Caco-2 (cell line): Measurements from ENCODE around the gene S1PR1. TPM values are rescaled to one million over a fixed set of nuclear protein-coding genes. Genes with fewer than 3 reads are reported as not detected.

Source experiments
- BruUV-seq: library from RNA; stranded (reverse); fragments of 400-500 nt; replicated peaks from 2 replicates; lab custom pipeline; 2021; lab: Mats Ljungman, UMichigan
- CTCF ChIA-PET: fragments of 300-600 bp; sonication (Branson Sonifier 250); formaldehyde crosslinking; loops from one replicate; lab custom pipeline; 2022; ENCODE audit warnings: antibody characterized with exemption; lab: Charles Lee
- POLR2A ChIA-PET: fragments of 300-600 bp; sonication (Branson Sonifier 250); formaldehyde crosslinking; loops from one replicate; lab custom pipeline; 2022; ENCODE audit warnings: antibody characterized with exemption; lab: Charles Lee
- DNase-seq, 2 experiments: peaks; one replicate each; pipeline versions ENCODE4 v3.0.0 to v3.0.0-alpha.2; 2020 to 2022
- H3K27me3 ChIP-seq: replicated peaks from 2 replicates; pipeline ENCODE4 v1.6.0; 2011; ENCODE audit warnings: low read length; ENCODE audit not compliant: control insufficient read depth, insufficient read depth
- H3K36me3 ChIP-seq: 2 replicates; pipeline ENCODE4 v1.5.1; 2011; ENCODE audit warnings: low read length; ENCODE audit not compliant: control insufficient read depth, insufficient read depth
- H3K4me1 ChIP-seq: fragments of 250-450 bp; sonication (Bioruptor Pico); 2 replicates; pipeline ENCODE4 v1.5.1; 2020; ENCODE audit warnings: mild to moderate bottlenecking
- H3K4me3 ChIP-seq: 2 replicates; pipeline ENCODE4 v1.5.1; 2011; ENCODE audit warnings: low read depth, mild to moderate bottlenecking, control low read depth, low read length
- H3K9me3 ChIP-seq: fragments of 250-450 bp; sonication (Bioruptor Pico); 2 replicates; pipeline ENCODE4 v1.5.1; 2020; ENCODE audit warnings: mild to moderate bottlenecking, moderate library complexity
- H3K27ac Mint-ChIP-seq: one replicate; pipeline ENCODE4 v1.8.0; 2022; ENCODE audit warnings: mixed read lengths; ENCODE audit not compliant: unreplicated experiment
- H3K27me3 Mint-ChIP-seq: one replicate; pipeline ENCODE4 v1.8.0; 2022; ENCODE audit warnings: mixed read lengths; ENCODE audit not compliant: insufficient read depth, unreplicated experiment
- H3K36me3 Mint-ChIP-seq: one replicate; pipeline ENCODE4 v1.8.0; 2022; ENCODE audit warnings: mild to moderate bottlenecking, mixed read lengths; ENCODE audit not compliant: insufficient read depth, unreplicated experiment
- H3K4me1 Mint-ChIP-seq: one replicate; pipeline ENCODE4 v1.8.0; 2022; ENCODE audit warnings: low read depth, mixed read lengths; ENCODE audit not compliant: unreplicated experiment
- H3K4me3 Mint-ChIP-seq: one replicate; pipeline ENCODE4 v1.8.0; 2022; ENCODE audit warnings: mild to moderate bottlenecking, moderate library complexity, mixed read lengths; ENCODE audit not compliant: unreplicated experiment
- H3K9me3 Mint-ChIP-seq: one replicate; pipeline ENCODE4 v1.8.0; 2022; ENCODE audit warnings: mixed read lengths; ENCODE audit not compliant: unreplicated experiment
- CTCF ChIP-seq, 2 experiments: fragments of 200-600 bp in 1 of 2; IDR thresholded peaks; 1 replicate in 1 of 2; 2 replicates in 1 of 2; pipeline versions ENCODE4 v1.5.1 to v1.8.0; 2011 to 2022; ENCODE audit warnings: antibody characterized with exemption in 1 of 2, control low read depth in 1 of 2, inconsistent platforms in 1 of 2, low read depth in 1 of 2, low read length in 1 of 2, mild to moderate bottlenecking in 1 of 2, moderate library complexity in 1 of 2; ENCODE audit not compliant: insufficient read depth in 1 of 2, severe bottlenecking in 1 of 2, unreplicated experiment in 1 of 2
- intact Hi-C: fragments of 100-400 bp; cut with micrococcal nuclease; formaldehyde crosslinking; loops from one replicate; pipeline ENCODE4 v1.10.0; 2022; ENCODE audit not compliant: unreplicated experiment
- total RNA-seq: library from RNA; stranded (reverse); gene quantifications from 2 replicates; pipeline ENCODE4 v1.2.3, GENCODE V29; 2022

Gene S1PR1
- total RNA-seq, 1 experiment from 2014 or later, result not detected

GRCh38 chr1:101235696-101236515 lies 913 bp upstream of the S1PR1 start:
- BruUV-seq, result no TSS peak
- POLR2A ChIA-PET, result no interaction called here

GRCh38 chr1:101237229-101237837 lies 514 bp downstream of the S1PR1 start:
- H3K36me3 Mint-ChIP-seq, result no peaks in the 10 kb centered on the region
- no peak for DNase-seq
- peaks cover 25% of the 10 kb centered on the region for H3K27me3 Mint-ChIP-seq
- POLR2A ChIA-PET, result no interaction called here
- BruUV-seq, result no TSS peak
- H3K4me3 ChIP-seq, result no peak overlapping the region; the same call in 1 of the 2 replicates
- no peak for TF ChIP-seq CTCF (IDR thresholded peaks at IDR 0.05; ENCODE audit: insufficient read depth in 1 of 2, low read depth in 1 of 2, low read length in 1 of 2, severe bottlenecking in 1 of 2, unreplicated experiment in 1 of 2)
- peaks cover 12% of the 10 kb centered on the region for H3K4me1 Mint-ChIP-seq
- H3K4me3 Mint-ChIP-seq, result peak overlapping the region; percentile 71
- H3K27me3 ChIP-seq, result no peaks in the 10 kb centered on the region; the same call in 1 of the 2 replicates
- intact Hi-C loops, result loop anchor here (5.0 kb wide), 1 partner anchor 100 kb away; no protein-coding TSS in a partner anchor
- H3K27ac Mint-ChIP-seq, result peak overlapping the region; percentile 23
- no peaks in the 10 kb centered on the region for H3K9me3 ChIP-seq
- no peaks in the 10 kb centered on the region for H3K9me3 Mint-ChIP-seq
- CTCF ChIA-PET, result no interaction called here
- H3K4me1 ChIP-seq, result 0 out of 2 replicates have a peak, but pooled peaks cover 5% of the 10 kb centered on the region
- no peaks in the 10 kb centered on the region for H3K36me3 ChIP-seq

More at GRCh38 chr1:101235696-101236515, 913 bp upstream of the S1PR1 start:
- Mint-ChIP-seq H3K27ac (no peak overlapping the region), H3K9me3 (no peaks in the 10 kb centered on the region), H3K4me3 (peak overlapping the region; percentile 71), H3K27me3 (peaks cover 22% of the 10 kb centered on the region), H3K36me3 (no peaks in the 10 kb centered on the region), H3K4me1 (peaks cover 12% of the 10 kb centered on the region)
- no peaks in the 10 kb centered on the region; the same call in 1 of the 2 replicates for H3K27me3 ChIP-seq
- no peaks in the 10 kb centered on the region for H3K36me3 ChIP-seq
- TF ChIP-seq CTCF (IDR thresholded peaks at IDR 0.05; ENCODE audit: insufficient read depth in 1 of 2, low read depth in 1 of 2, low read length in 1 of 2, severe bottlenecking in 1 of 2, unreplicated experiment in 1 of 2), result no peak
- DNase-seq, result no peak
- H3K4me1 ChIP-seq, result 0 out of 2 replicates have a peak, but pooled peaks cover 5% of the 10 kb centered on the region
- H3K4me3 ChIP-seq, result peak overlapping the region; percentile 31
- intact Hi-C loops, result loop anchor here (5.0 kb wide), 1 partner anchor 99 kb away; no protein-coding TSS in a partner anchor
- CTCF ChIA-PET, result interaction anchor here (1.4 kb wide), 1 partner anchor 53 kb away, joined by 4 read pairs; no protein-coding TSS in a partner anchor
- H3K9me3 ChIP-seq, result no peaks in the 10 kb centered on the region

GRCh38 chr1:101238031-101238628 lies 1.3 kb downstream of the S1PR1 start:
- no peaks in the 10 kb centered on the region; the same call in 1 of the 2 replicates for H3K27me3 ChIP-seq
- H3K9me3 ChIP-seq, result no peaks in the 10 kb centered on the region
- H3K4me1 ChIP-seq, result 0 out of 2 replicates have a peak, but pooled peaks cover 5% of the 10 kb centered on the region
- Mint-ChIP-seq H3K36me3 (no peaks in the 10 kb centered on the region), H3K27ac (no peak overlapping the region), H3K4me3 (no peak overlapping the region), H3K9me3 (no peaks in the 10 kb centered on the region), H3K27me3 (peaks cover 23% of the 10 kb centered on the region), H3K4me1 (peaks cover 12% of the 10 kb centered on the region)
- DNase-seq, result no peak
- POLR2A ChIA-PET, result no interaction called here
- no TSS peak for BruUV-seq
- H3K4me3 ChIP-seq, result no peak overlapping the region
- no peak for TF ChIP-seq CTCF (IDR thresholded peaks at IDR 0.05; ENCODE audit: insufficient read depth in 1 of 2, low read depth in 1 of 2, low read length in 1 of 2, severe bottlenecking in 1 of 2, unreplicated experiment in 1 of 2)
- CTCF ChIA-PET, result interaction anchor here (1.4 kb wide), 1 partner anchor 50 kb away, joined by 11 read pairs; no protein-coding TSS in a partner anchor
- intact Hi-C loops, result loop anchor here (2.0 to 5.0 kb wide), 2 partner anchors 101 to 317 kb away; no protein-coding TSS in a partner anchor
- no peaks in the 10 kb centered on the region for H3K36me3 ChIP-seq
